Limb (tissue), 2 donors: ENCODE measurements around the gene TMEM229B.

Source experiments
- DNase-seq, 2 donors: peaks; one replicate each; pipeline ENCODE4 v3.0.0-alpha.2; 2016; ENCODE audit errors: extremely low spot score in 2 of 2

The TMEM229B gene

DNA sequence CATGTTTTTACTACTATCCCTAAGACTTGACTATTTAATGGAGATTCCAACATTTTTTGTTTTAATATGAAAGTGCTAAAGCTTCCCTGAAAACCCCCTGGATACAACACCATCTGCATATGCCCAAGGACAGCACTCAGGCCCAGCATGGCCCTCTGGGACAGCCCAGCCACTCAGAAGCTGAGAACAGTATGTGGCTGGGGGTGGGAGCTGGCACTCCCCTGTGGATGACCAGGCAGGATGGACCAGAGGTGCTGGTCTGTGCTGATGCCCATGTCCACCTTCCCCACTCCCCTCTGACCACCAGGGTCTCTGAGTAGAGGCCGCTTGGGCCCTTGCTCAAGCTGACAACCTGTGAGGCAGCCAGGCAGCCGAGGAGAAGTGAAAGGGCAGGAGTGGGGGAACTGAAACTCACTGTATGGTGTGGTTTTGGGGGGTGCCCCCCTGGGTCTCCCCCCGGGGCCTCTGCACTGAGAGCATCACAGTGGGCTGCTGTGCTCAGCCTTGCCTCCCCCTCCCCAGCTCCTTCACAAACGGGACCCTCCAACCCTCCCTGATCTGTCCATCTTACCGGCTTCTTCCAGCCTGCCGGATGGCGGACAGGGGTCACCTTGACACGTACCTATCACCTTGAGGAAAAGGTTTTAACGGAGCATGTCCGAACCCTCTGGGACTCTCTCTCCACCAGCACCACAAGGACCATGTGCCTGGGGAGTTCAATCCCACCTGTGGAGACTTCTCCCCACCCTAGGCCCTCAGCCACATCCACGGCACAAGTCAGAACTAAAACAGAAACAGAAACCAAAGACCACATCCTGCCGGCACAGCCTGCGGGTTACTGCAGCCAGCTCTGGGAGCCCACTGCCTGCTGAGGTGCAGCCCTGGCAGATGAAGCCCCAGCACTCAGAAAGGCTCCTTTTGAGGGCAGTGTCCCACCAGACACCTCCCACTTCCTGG is at the start of gene TMEM229B:
Gene TMEM229B (minus strand): TSS at position 785 of the 957 bp plus-strand sequence. CDS start 14,798 bp downstream, outside the sequence.
- DNase-seq = no peak

DNA sequence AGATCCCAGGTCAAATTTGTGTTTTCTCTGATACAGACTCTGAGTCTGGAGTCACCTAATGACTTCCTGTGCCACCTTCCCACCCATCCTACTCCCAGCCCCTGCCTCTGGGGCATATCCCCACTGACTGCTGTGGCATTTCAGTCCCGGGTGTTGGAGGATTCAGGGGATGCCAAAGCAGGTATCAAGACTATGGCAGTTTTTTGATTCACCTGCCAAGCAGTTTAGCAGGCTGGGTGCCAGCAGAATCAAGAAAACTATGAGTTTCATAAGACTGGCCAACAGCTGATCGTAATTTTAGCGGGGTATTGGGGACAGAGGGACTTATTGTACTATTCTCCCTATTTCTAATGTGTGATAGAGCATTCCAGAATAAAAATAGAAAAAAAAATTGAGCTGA is 49.2 kb upstream of the TMEM229B start:
- DNase-seq = no peak

DNA sequence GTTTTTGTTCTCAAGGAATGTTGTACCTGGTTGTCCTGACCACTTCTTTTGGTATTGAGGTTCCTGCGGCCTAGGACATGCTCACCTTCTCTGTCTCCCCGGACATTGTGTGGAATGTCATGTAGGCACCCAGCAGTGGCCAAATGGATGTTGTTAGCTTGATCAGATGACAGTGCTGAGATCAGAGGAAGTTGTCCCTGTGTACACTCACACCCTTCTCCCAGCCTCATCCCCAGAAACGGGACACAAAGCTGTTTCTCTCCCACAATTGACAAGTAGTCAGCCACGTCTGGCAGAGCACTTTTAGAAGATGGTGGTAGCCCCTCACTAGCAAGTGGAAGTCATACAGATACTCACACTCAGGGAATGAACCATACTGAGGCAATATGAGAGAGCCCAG is 47.6 kb upstream of the TMEM229B start:
- no peak for DNase-seq

DNA sequence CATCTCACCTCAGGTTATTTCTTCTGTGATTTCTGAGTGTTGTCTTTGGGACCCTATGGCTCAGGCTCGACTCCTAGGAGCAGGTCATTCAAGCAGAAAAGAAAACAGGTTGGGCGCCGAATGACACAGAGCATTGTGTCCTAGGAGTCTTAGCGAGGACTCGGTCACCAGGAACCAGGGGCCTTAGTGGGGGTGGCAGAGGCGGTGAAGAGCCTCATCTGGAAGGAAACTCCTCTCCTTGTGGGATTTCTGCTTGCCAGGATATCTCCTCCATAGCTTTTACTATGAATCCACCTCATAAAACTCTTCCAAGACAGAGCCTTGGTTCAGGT is 45.2 kb upstream of the TMEM229B start:
- no peak for DNase-seq

DNA sequence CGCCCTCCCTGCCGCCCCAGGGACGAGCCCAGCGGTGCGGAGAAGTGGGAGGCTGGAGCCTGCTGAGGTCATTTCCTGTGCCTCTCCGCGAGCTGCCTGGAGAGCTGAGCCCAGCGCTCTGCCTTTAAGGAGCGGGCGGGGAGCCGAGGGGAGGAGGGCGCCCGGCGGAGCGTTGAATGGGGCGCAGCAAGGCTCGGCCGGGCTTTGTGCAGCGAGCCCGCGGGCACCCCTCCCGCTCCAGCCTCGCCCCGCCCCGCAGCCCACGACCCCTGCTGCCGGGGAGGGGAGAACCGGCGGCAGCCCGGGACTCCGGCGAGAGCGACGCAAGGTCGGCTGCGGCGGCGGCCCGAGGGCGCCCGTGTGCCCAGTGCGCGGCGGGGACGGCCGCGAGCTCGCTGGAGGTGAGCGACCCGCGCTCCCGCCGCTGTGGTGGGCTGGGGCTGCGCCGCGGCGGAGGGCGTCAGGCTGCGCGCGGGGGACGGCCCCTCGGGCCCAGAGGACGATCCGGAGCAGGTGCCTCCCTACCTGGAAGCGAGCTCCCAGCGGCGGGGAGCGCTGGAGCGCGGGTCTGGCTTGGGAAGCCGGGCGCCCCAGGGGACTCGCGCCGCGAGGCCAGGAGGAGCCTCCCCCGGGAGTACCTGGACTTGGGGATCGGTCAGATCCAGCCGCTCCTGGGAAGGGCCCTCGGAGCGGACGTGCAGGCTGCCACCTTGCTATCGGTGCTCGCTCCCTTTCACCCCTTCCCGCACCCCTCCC is 44.7 kb upstream of the TMEM229B start, which contains the start of gene PLEKHH1:
Gene PLEKHH1 (plus strand): TSS at position 293 of the 756 bp plus-strand sequence. CDS start 8,578 bp downstream, outside the sequence.
- DNase-seq = peak; percentile 32 to 80

DNA sequence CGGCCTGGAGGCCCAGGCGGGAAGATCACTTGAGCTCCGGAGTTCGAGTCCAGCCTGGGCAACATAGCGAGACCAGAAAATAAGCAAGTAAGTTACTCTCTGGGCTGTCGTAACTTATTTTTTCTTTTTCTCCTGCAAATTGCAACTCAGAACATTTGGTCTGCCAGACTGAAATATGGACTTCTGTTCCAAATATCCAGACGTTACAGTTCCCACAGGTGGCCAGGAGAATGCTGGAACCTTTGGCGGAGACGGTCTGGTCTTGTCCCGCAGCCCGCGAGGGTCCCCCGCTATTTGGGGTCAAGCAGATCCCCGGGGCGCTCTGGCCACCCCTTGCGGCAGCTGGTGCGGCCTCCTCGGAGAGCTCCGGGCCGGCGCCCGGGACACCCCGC is 44.1 kb upstream of the TMEM229B start:
- DNase-seq = no peak

DNA sequence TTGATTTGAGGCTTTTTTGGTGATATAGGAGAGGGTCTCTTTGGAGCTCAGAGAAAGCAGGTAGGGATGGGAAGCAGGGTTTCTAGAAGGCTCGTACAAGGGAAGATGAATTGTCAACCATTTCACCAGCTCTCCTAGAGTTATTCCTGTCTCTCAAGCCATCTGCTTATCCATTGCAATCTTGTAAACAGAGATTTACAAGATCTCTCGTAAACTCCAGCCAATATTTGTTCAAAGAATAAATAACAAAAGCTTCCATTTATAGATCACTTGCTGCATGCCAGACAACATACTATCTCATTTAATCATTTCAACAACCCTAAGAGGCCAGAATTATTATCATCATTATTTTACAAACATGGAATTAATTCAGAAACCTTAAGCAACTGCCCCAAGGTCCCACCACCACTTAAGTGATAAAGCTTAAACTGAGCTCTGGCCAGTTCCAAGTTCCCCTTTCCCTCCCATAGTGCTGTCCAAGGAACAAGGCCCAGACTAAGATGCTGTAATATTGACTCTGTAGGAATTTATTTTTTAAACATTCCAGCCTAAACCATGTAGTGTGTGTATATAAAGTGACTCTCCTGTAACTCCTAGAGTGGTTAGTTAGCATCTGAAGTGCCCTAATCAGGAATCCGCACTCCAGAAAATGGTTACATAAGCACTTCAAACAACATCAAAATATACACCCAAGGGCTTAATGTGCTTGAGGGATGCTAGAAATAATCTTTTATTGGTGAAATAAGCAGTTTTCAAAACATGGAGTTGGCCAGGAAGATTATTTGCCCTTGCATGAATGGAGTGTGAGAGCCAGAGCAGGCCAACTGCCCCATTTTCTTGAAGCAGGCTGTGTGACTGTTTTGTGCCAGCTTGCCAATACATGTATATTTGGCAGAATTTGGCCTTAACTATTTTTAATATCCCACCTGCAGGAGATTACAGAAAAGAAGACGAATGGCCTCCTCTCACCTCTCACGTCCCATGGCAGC is 41.7 kb upstream of the TMEM229B start:
- DNase-seq = no peak

DNA sequence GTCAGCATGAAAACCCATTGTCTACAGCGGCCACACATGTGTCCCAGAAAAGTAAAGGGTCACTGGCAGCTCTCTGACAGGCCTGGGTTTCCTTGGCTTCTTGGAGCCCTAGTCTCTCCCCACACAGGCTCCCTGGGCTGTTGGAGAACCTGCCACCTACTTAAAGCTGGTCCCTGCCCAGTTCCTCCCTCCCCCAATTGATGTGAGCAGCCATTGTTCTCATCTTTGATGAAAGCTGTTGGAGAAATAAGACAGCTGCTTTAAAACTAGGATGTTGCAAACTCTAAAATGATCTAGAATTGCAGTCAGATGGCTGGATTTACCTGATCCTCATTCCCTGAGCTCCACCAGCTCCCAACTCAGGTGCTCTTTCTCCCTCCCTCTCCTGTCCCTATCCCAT is 39.8 kb upstream of the TMEM229B start:
- no peak for DNase-seq

DNA sequence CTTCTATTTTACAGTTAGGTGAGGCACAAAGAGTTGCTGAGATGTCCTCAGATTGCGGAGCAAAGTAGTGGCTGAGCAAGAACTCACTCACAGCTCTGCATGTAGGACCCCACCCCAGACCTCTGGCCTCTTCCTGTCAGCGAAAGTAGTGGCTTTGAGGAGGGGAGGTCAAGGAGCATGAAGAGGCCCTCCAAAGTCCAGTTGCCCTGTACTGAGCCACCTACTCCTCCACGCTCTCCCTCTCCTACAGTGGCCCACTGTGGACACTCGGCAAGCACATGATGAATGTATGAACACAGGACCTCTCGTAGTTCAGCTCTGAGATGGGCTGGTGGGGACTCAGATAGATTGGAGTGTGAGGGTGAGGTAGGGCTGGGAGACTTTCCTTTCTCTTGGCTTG is 39.2 kb upstream of the TMEM229B start:
- no peak for DNase-seq

DNA sequence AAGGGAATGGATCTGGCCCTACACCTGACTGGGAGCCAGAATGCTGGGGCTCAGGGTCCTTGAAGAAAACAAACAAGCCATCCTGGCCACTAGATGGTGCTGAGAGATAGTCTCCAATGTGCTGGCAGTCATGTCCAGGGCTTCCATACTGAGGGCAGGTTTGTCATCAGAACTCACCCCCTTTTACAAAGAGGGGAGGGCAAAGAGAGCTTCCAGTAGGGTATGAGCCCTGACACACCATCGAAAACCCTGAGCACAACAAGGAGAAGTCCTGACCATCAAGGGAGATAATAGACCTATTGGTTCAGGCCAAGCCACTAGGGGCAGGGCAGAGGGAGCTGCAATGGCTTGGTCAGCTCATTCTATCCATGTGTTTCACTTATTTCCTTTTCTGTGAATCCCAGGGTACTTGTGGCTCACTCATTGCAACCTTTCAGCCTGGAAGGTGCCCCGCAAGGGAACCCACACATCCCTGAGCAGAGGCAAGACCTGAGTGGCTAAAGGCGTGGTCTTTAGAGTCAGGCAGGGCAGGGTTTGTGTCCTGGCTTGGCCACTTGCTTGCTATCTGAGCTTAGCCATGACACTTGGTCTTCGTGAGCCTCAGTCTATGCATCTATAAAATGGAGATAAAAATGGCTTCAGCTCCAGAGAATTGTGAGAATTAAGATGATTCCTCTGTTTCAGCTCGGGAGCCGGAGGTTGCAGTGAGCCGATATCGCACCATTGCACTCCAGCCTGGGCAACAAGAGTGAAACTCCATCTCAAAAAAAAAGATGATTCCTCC is 38.3 kb upstream of the TMEM229B start:
- DNase-seq = peak in 1 of 2 donors; percentile 45

DNA sequence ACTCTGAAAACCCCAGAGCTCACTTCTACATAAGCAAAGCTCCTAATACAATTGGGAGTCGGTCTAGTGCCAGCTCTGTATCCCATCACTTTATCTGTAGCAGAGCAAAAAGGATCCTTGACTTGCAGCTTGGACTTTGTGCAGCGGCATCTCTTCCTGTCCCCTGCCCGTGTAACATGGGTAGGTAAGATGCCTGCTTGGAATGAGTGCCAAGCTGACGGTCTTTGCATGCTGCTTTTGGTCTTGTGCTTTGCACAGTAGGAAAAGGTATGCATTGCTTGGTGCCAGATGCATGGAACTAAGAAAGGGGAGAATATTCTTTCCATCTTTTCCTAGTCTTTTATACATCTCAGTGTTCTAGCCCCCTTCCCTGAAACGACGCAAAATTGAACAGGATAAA is 37.7 kb upstream of the TMEM229B start:
- no peak for DNase-seq

DNA sequence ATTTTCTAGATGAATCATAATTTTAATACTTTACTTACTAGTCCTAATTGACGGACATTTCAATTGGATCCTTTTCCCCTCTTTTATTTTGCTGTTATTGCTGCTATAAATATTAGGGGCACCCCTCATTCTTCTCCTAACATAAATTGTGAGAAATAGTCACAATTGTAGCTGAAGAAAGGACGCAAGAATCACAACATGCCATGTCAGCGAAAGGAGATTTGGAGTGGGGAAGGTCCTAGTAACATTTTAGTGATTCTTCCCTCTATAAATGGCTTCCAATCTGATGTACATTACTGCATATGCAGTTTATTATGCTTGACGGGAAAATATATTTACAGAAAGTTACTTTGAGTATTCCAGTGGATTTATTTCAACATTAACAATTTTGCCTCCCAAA is 36.9 kb upstream of the TMEM229B start:
- DNase-seq = no peak

DNA sequence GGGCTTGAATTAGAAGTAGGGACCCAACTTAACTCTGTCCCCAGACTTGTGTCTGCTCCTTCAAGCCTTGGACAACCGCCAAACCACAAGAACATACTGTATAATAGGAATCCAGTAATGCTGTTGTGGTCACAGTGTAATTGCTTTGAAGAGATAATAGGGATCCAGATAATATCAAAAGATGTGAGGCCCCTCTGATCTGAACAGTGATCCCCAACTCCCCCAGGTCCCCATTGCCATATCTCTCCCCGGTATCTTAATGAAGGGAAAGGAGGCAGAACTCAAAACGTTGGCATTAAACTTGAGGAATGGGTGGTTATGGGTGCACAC is 36.1 kb upstream of the TMEM229B start:
- DNase-seq = no peak

DNA sequence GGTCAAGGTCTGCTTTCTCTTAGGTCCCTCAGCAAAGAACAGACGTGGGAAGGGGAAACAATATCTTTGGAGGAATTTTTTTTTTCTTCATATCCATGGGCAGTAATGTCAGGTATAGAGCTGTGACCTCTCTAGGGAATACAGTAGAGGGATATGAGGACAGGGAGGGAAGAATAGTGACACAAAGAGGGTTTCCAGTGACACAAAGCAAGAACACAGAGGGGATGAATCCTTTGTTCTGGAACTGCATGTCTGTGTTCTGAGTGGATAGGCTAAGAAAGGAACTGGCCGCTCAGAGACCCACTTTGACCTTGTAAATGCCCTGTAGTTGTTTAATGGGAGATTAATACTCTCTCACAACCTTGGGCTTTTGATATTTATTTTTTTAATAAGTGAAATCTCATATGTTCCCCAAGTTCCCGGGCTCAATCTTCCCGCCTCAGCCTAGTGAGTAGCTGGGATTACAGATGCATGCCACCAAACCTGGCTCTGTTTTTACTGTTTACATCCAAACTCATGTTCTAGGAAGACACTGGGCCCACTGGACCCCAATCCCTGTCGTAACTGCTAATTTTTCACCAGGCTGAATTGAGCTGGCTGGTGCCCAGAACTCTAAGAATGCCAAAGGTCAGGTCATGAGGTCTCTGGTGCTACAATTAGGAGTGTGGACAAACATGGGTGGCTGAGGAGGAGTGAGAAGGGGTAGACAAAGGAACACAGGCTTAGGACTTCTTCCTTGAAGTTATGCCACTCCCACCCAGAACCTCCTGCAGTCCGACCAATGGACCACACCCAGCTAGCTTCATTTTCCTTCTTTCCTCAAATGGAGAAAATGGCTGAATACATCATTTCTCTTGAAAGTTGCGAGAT is 35.5 kb upstream of the TMEM229B start:
- no peak for DNase-seq

DNA sequence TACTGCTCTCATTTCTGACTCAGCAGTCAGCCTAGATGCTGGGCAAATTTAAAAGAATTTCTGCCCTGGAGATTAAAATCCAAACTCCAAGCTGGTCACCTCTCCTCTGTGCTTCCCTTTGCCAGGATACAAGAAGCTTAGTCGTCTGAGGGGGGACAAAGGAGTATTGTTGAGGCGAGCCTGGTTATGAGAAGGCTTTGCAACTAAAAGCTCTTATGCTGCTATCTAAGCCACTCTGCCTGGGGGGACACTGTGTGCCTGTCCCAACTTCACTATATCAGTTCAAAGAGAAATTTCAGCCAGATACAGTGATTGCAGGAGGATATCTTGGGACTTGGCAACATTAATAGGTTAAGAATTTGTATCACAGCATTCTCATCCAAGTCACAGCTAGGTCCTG is 33.7 kb upstream of the TMEM229B start:
- DNase-seq = no peak

DNA sequence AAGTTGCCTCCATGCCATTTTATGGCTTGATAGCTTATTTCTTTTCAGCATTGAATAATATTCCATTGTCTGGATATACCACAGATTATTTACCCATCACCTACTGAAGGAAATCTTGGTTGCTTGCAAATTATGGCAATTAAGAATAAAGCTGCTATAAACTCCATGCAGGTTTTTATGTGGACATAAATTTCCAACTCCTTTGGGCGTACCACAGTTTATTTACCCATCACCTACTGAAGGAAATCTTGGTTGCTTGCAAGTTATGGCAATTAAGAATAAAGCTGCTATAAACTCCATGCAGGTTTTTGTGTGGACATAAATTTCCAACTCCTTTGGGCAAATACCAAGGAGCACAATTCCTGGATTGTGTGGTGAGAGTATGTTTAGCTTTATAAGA is 32.0 kb upstream of the TMEM229B start:
- DNase-seq = no peak

DNA sequence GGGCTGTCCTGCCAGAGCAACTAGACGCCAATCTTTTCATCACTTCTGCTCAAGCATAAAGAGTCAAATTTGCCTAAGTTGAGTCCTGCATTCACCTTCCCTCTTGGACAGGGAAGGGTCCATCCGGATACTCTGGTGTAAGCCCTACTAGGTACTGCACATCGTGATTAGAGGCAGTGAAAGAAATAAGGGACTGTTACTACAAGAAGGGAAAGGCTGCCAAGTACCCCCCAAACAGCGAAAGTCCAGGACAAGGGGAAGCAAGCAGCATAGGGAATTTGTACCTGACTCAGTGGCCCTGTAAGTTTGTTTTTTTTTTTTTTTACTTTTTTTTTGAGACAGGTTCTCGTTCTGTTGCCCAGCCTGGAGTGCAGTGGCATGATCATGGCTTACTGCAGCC is 30.9 kb upstream of the TMEM229B start:
- DNase-seq = no peak

DNA sequence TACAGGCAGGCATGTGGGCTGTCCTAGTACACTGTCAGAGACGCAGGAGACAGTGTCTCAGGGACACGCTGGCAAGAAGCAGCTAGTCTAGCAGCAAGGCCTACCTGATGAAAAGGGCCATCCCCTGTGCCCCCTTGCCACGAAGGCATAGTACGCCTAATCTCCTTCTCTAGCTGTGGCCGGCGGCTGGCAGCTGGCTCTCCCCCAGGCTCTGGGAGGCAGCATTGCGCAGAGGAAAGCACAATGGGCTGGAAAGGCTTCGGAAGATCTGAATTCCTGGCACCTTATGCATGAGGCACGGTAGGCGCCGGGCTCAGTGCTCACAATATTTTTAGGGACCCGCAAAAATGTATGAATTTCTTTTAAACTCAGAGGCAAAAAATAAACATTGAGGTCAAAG is 28.6 kb upstream of the TMEM229B start:
- DNase-seq = no peak

DNA sequence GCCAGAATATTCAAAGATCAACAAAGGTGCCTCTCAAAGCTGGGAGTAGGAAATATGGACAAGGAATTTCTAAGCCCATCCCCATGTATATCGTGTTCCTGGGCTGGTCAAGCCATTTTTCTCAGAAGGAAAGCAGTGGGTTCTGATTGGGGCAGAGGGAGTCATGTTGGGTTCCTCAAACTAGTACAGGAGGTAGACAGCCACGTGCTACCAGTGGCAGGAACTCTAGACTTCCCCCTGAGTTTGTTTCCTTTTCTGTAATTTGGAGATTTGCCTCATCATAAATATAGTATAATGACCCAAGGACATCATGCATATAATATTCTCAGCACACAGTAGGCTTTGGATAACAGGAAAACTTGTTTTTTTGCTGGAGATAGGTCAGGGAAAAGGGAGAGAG is 28.2 kb upstream of the TMEM229B start:
- DNase-seq = no peak
